ENCODE data around the gene CCNI.
"Not testable (repeated sequence)": the region's sequence is repeated elsewhere in the genome, so short reads cannot be mapped to it uniquely, and the experiment has no call there.

Gene CCNI

DNA sequence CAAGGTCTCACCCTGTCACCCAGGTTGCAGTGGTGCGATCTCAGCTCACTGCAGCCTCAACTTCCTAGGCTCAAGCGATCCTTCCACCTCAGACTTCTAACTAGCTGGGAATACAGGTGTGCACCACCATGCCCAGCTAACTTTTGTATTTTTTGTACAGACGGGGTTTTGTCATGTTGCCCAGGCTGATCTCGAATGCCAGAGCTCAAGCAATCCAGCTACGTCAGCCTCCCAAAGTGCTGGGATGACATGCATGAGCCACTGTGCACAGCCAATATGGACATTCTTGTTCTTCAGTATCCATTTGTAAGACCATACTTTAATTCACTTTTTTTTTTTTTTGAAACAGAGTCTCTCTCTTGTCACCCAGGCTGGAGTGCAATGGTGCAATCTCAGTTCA lies 3.5 kb upstream of the CCNI start:
- DNase-seq: no peak

GRCh38 chr4:77078401-77078800 lies 2.6 kb upstream of the CCNI start:
- DNase-seq: no peak

GRCh38 chr4:77076889-77077635 lies 1.3 kb upstream of the CCNI start:
- DNase-seq: no peak

GRCh38 chr4:77074981-77075855 lies 571 bp downstream of the CCNI start:
- peak; percentile 80 for DNase-seq

DNA sequence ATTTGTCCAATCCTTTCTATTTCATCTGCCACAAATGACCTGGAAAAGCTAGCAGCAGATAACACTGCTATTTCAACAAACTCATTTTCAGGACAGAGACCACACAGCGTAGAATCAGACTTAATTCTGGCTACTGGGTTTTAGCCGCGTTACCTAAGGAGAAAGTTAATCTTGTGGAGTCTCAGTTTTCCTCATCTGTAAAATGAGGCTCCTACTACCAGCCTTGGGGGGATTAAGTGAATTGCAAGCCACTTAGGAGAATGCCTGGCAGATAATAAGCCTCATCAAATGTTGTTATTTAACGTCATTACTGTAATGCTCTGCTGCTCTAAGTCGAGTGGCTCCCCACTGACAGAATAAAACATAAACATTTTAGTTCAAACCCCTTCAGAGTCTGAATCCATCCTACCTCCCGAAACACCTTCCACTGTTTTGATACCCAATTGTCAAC lies 1.4 kb downstream of the CCNI start:
- no peak for DNase-seq

DNA sequence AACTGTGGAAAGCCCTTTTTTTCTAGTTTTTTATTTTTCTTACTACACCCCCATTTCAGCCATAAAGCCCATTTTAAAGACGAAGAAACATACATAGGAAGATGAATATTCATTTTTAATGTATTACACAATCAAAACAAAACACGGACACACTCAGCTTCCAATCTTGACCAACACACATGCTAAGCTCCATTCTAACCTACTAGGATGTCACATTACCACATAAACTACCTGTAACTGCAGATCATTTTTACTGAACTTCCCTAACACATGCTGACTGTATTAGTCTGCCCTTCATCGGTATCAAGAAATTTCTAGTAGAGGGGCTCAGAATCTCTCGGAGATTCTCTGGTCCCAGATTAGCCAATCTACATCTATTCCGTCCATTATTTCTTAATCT lies 1.8 kb downstream of the CCNI start:
- DNase-seq: no peak

- no peak for DNase-seq
Measured at GRCh38 chr4:77073106-77073809, 2.5 kb downstream of the CCNI start.

DNA sequence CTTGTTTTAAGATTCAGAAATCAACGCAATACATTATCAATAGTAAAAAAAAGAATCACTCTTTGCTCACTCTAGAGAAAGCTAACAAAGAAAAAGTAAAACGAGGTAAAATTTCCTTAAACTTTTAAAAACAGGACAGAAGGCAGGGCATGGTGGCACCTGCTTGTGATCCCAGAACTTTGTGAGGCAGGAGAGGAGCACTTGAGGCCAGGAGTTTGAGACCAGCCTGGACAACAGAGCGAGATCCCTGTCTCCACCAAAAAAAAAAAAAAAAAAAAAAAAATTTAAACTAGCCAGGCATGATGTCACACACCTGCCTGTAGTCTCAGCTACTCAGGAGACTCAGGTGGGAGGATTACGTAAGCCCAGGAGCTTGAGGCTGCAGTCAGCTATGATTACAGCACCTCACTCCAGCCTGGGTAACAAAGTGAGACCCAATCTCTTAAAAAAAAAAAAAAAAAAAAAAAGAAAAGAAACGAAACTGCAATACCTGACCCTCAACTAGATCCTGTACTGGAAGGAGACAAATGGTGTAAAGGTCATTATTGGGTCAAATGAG lies 3.5 kb downstream of the CCNI start:
- DNase-seq: peak; percentile 28

DNA sequence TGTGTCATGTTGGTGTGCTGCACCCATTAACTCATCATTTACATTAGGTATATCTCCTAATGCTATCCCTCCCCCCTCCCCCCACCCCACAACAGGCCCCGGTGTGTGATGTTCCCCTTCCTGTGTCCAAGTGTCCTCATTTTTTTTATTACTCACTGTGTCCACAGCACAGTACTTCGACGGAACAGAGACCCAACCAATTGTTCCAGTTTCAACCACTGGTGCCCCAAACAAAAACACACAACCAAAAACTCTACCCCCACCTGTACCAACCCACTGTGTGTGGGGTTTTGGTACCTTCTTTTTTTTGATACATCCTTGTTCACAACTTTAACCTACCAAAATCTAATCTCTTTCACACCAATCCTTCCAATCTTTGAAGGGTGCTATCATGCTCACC lies 6.3 kb downstream of the CCNI start:
- not testable (repeated sequence) for DNase-seq

GRCh38 chr4:77065382-77065781 lies 10.4 kb downstream of the CCNI start:
- DNase-seq: no peak

GRCh38 chr4:77062856-77063255 lies 12.9 kb downstream of the CCNI start:
- no peak for DNase-seq

- peak; percentile 63 for DNase-seq
Measured at GRCh38 chr4:77052352-77052751, 23.4 kb downstream of the CCNI start.

DNA sequence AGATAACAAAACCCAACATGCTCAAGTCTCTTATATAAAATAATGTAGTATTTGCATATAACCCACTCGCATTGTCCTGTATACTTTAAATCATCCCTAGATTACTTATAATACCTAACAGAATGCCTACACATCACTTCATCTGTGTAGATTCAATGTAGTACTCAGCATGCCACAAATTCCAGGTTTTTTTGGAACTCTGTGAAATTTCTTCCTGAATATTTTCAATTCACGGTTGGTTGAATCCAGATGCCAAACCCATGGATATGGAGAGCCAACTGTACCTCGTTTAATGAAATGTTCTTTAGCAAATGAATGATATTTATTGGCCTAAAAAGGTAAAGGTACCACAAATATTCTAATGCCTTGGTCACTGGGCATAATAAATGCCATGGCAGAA lies 24.8 kb downstream of the CCNI start:
- DNase-seq: no peak

DNA sequence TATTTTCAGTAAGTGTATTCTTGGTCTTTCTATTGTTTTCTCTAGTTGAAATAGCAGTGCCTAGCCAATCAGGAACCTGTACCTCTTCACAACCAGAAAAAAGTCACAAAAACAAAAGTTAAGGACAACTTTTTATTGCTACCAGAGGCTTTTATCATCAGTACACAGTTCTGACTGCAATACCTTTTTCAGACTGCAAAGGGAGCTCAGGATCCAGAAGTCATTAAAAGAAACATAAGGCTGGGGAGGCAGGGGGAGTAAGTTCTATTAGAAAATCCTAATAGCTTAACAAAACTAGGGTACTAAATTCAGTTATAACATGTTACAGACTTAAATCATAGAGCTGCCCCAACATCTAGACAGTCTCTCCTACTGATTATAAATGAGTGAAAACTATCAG lies 28.8 kb downstream of the CCNI start:
- DNase-seq: no peak

- DNase-seq: no peak
Measured at GRCh38 chr4:77045490-77045889, 30.3 kb downstream of the CCNI start.

- no peak for DNase-seq
Measured at GRCh38 chr4:77044461-77045150, 31.2 kb downstream of the CCNI start.

DNA sequence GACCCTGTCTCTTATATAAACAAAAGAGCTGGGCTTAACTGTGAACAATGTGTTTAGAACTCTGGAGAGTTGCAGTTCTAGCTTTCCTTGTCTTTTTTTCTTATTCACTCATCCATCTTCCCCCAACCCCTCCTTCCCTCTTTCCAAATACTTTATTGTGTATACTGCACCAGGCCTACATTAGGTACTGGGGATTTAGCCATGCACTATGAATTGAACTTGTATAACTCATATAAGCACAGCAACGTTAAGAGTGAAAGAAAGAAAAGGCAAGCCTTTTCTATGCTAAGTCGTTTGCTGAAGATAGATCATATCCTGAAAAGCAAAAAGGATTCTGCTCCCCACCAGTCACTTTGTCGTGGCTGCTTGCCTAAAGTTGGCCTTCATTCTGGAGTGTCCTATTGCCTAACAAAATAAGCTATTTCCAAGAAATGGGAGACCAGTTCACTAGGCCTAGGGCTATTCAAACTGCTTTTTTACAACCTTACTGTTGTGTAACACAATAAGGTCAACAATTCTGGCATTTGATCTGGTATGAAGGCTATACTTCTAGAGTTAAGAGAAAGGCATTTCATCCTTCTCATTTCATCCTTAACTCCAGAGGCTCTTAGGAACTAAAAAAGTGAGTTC lies 32.2 kb downstream of the CCNI start:
- no peak for DNase-seq

- no peak for DNase-seq
Measured at GRCh38 chr4:77040854-77041725, 34.7 kb downstream of the CCNI start.

DNA sequence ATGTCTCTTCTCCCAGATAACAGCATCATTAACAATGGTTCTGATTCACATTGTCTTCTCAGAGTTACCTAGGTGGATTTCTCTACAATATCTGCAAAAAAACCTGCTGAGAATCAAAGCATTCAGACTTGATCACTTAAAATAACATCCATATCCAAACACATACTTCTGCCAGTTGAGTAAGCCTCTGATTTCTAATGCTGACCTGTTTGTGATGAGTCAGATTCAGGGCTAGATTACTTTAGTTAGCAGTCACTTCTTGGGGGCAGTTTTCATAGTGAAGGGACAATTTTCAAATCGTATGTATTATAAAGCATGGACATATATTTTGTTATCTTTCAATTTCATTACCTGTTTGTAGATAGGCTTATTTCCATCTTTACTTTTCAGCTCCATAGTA lies 35.5 kb downstream of the CCNI start:
- no peak for DNase-seq

GRCh38 chr4:77039796-77040195 lies 36.0 kb downstream of the CCNI start:
- no peak for DNase-seq

DNA sequence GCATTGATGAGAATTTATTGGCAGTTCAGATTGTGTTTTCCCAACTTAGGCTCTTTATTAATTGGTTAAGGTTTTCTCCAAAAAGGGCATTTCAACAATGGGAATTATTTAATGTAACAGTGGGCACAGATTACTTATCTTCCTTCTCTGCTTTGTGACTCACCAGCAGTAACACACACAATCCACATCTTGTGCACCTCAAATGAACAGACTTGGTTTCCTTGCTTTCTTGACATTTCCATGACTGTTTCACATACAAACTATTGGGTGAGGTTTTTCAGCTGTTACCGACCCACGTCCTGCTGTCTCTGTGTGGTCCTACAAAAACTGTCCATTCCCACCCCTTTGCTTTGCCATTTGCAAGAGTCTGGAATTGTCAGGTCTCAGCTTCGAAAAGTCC lies 38.1 kb downstream of the CCNI start:
- no peak for DNase-seq

Data from activated naive CD4-positive, alpha-beta T cell treated with Interleukin-2 at 50 U/mL for 16 hours (primary cell).